Mucosa of descending colon (tissue), 3 donors: Measurements from ENCODE around the gene MC2R. TPM values are rescaled to one million over a fixed set of nuclear protein-coding genes. Genes with fewer than 3 reads are reported as not detected.

Experiments
- ATAC-seq: fragments of 200-7000 bp; cut with Tn5 transposase; one replicate; pipeline ENCODE4 v1.9.1; 2020; ENCODE audit warnings: mild to moderate bottlenecking, moderate library complexity
- DNase-seq, 3 donors: peaks; one replicate each; pipeline ENCODE4 v3.0.0-alpha.2; 2020
- H3K36me3 ChIP-seq: fragments of 200-600 bp; one replicate; pipeline ENCODE4 v1.8.0; 2021; ENCODE audit warnings: low read depth, mild to moderate bottlenecking
- H3K4me1 ChIP-seq: fragments of 200-600 bp; one replicate; pipeline ENCODE4 v1.8.0; 2021; ENCODE audit warnings: low read depth, mild to moderate bottlenecking
- H3K4me3 ChIP-seq: fragments of 200-600 bp; one replicate; pipeline ENCODE4 v1.8.0; 2021; ENCODE audit warnings: mild to moderate bottlenecking
- H3K9me3 ChIP-seq: fragments of 200-600 bp; one replicate; pipeline ENCODE4 v1.8.0; 2021; ENCODE audit warnings: mild to moderate bottlenecking
- intact Hi-C, 2 donors: fragments of 100-400 bp; cut with DNase I in 1 of 2; cut with micrococcal nuclease in 1 of 2; formaldehyde crosslinking; loops; one replicate each; pipeline versions ENCODE4 v1.11.0 to v1.11.1; 2022; cut with DNase I, micrococcal nuclease
- total RNA-seq, 3 donors: library from RNA; stranded (reverse); fragmentation: NEBNext Ultra II Directional in 2 of 3; extraction: Animal tissue kit (Norgen Biotek cat#: 25700) in 2 of 3; gene quantifications; one replicate each; pipeline versions ENCODE4 v1.2.1 to v1.2.4, GENCODE V29; 2021 to 2023
- TF ChIP-seq, protein P1 (sequence below): fragments of 200-600 bp; IDR thresholded peaks from one replicate; pipeline ENCODE4 v1.8.0; 2022; ENCODE audit warnings: antibody characterized with exemption, mild to moderate bottlenecking
- donor health status: DM: no; HTN: no; CAD: no; lungs with moderate emphysema.
- donor health status: DM: no; HTN: no; CAD: no.
- donor health status: DM: no; HTN: yes; CAD: no.

MC2R gene
- total RNA-seq, 3 donors from 2014 or later = not detected

DNA sequence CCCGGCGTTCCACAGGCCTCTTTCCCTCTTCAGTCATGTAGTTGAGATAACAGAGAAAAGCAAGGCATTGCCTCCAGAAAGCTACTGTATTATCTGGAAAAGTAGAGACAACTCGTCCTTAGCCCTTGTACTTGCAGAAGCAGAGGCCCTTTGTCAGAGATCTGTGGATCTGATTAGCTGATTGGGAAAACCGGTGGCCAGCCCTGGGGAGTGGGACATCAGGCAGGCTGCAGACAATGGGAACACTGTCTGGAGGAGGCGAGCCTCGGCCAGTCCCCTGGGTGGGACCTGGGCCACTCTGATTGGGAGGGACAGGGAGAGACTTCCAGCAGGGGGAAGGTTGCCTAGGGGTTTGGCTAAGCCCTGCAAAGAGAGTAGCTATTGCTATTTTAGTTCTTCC lies 1.2 kb upstream of the MC2R start:
- TF ChIP-seq, protein P1, sequence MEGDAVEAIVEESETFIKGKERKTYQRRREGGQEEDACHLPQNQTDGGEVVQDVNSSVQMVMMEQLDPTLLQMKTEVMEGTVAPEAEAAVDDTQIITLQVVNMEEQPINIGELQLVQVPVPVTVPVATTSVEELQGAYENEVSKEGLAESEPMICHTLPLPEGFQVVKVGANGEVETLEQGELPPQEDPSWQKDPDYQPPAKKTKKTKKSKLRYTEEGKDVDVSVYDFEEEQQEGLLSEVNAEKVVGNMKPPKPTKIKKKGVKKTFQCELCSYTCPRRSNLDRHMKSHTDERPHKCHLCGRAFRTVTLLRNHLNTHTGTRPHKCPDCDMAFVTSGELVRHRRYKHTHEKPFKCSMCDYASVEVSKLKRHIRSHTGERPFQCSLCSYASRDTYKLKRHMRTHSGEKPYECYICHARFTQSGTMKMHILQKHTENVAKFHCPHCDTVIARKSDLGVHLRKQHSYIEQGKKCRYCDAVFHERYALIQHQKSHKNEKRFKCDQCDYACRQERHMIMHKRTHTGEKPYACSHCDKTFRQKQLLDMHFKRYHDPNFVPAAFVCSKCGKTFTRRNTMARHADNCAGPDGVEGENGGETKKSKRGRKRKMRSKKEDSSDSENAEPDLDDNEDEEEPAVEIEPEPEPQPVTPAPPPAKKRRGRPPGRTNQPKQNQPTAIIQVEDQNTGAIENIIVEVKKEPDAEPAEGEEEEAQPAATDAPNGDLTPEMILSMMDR = no peak
- Histone ChIP-seq H3K36me3 (no peaks in the 10 kb centered on the region), H3K4me3 (no peak overlapping the region), H3K4me1 (no peaks in the 10 kb centered on the region), H3K9me3 (no peaks in the 10 kb centered on the region)
- ATAC-seq (no peak), DNase-seq (no peak)
- intact Hi-C loops = no loop called here

DNA sequence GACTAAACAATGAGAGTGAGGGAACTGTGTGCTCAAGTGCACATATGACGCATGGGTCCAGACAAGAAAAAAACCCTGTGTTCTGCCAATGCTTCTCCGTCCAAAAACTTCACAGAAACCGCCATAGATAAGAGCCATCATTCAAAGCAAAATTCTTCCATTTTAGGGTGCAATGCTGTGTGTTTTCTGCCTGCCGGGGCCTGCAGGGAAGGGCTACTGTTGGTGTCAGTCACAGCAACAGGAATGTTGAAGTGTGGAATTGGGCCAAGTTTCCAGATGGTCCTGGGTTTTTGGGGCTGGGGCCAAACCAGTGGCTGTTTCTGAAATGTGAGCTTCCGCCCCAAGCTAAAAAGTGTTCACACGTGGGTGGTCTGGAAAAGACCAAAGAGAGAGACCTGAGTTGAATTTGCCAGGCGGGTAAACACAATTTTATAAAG lies 677 bp upstream of the MC2R start:
- TF ChIP-seq, protein P1 = no peak
- Histone ChIP-seq H3K9me3 (no peaks in the 10 kb centered on the region), H3K4me1 (no peaks in the 10 kb centered on the region), H3K36me3 (no peaks in the 10 kb centered on the region), H3K4me3 (no peak overlapping the region)
- DNase-seq = peak in 1 of 3 donors; percentile 9
- intact Hi-C loops = no loop called here
- ATAC-seq = no peak

- Histone ChIP-seq H3K4me1 (no peaks in the 10 kb centered on the region), H3K36me3 (no peaks in the 10 kb centered on the region), H3K4me3 (no peak overlapping the region), H3K9me3 (no peaks in the 10 kb centered on the region)
- TF ChIP-seq, protein P1 = no peak
- intact Hi-C loops = no loop called here
- DNase-seq (no peak), ATAC-seq (no peak)
Observed at GRCh38 chr18:13914756-13915155, 580 bp downstream of the MC2R start.

GRCh38 chr18:13914170-13914569 lies 1.2 kb downstream of the MC2R start:
- no peak for ATAC-seq
- H3K4me3 ChIP-seq = no peak overlapping the region
- no peaks in the 10 kb centered on the region for H3K36me3 ChIP-seq
- DNase-seq = no peak
- no peaks in the 10 kb centered on the region for H3K9me3 ChIP-seq
- TF ChIP-seq, protein P1 = no peak
- intact Hi-C loops = no loop called here
- no peaks in the 10 kb centered on the region for H3K4me1 ChIP-seq

- H3K9me3 ChIP-seq = no peaks in the 10 kb centered on the region
- H3K36me3 ChIP-seq = no peaks in the 10 kb centered on the region
- no peak for DNase-seq
- ATAC-seq = no peak
- no peak overlapping the region for H3K4me3 ChIP-seq
- intact Hi-C loops = no loop called here
- TF ChIP-seq, protein P1 = no peak
- no peaks in the 10 kb centered on the region for H3K4me1 ChIP-seq
Observed at GRCh38 chr18:13913205-13913604, 2.1 kb downstream of the MC2R start.

GRCh38 chr18:13912601-13913000 lies 2.7 kb downstream of the MC2R start:
- H3K9me3 ChIP-seq = no peaks in the 10 kb centered on the region
- DNase-seq (no peak), ATAC-seq (no peak)
- H3K4me3 ChIP-seq = no peak overlapping the region
- TF ChIP-seq, protein P1 = no peak
- intact Hi-C loops = no loop called here
- H3K4me1 ChIP-seq = no peaks in the 10 kb centered on the region
- no peaks in the 10 kb centered on the region for H3K36me3 ChIP-seq
